GM19372 (cell line): ENCODE data around the gene MGLL.
"Not testable (repeated sequence)": the region's sequence is repeated elsewhere in the genome, so short reads cannot be mapped to it uniquely, and the experiment has no call there.

Source experiments
- ATAC-seq: cut with Tn5 transposase; IDR thresholded peaks from one replicate; pipeline ENCODE4 v1.9.1; 2021; ENCODE audit warnings: mild to moderate bottlenecking, low read depth, moderate library complexity; ENCODE audit not compliant: unreplicated experiment

MGLL gene

GRCh38 chr3:127697551-127698240 is 124.6 kb downstream of the MGLL start:
- peak; percentile 62 for ATAC-seq

GRCh38 chr3:127694467-127695215 is 127.7 kb downstream of the MGLL start:
- no peak for ATAC-seq

- no peak for ATAC-seq
Measured at GRCh38 chr3:127693336-127693843, 128.9 kb downstream of the MGLL start.

- ATAC-seq = no peak
Measured at GRCh38 chr3:127692501-127693335, 129.6 kb downstream of the MGLL start.

GRCh38 chr3:127691974-127692373 is 130.3 kb downstream of the MGLL start:
- no peak for ATAC-seq

GRCh38 chr3:127691489-127691888 is 130.8 kb downstream of the MGLL start:
- ATAC-seq = no peak

GRCh38 chr3:127690823-127691452 is 131.4 kb downstream of the MGLL start:
- no peak for ATAC-seq

- ATAC-seq = no peak
Measured at GRCh38 chr3:127690106-127690505, 132.2 kb downstream of the MGLL start.

- ATAC-seq = no peak
Measured at GRCh38 chr3:127689266-127689860, 133.0 kb downstream of the MGLL start.

- ATAC-seq = no peak
Measured at GRCh38 chr3:127688416-127689265, 133.7 kb downstream of the MGLL start.

GRCh38 chr3:127688022-127688415 is 134.3 kb downstream of the MGLL start:
- ATAC-seq = no peak

- no peak for ATAC-seq
Measured at GRCh38 chr3:127687228-127687737, 135.0 kb downstream of the MGLL start.

GRCh38 chr3:127686512-127686894 is 135.8 kb downstream of the MGLL start:
- no peak for ATAC-seq

- no peak for ATAC-seq
Measured at GRCh38 chr3:127685708-127686511, 136.4 kb downstream of the MGLL start.

- no peak for ATAC-seq
Measured at GRCh38 chr3:127684871-127685707, 137.2 kb downstream of the MGLL start.

GRCh38 chr3:127682561-127682960 is 139.8 kb downstream of the MGLL start:
- no peak for ATAC-seq

- not testable (repeated sequence) for ATAC-seq
Measured at GRCh38 chr3:127682175-127682554, 140.2 kb downstream of the MGLL start.
